Smooth muscle cell (in vitro differentiated cells): Measurements from ENCODE around the gene SLC16A11. TPM values are rescaled to one million over a fixed set of nuclear protein-coding genes. Genes with fewer than 3 reads are reported as not detected.
A peak's percentile ranks its signal among the peaks of the same experiment; 100 is the strongest.

Source experiments
- DNase-seq: peaks from one replicate; lab custom pipeline; 2025; ENCODE audit not compliant: unreplicated experiment; lab: John Stamatoyannopoulos, UW
- H2AFZ ChIP-seq: fragments of 200-600 bp; sonication (generic); 2 replicates; pipeline ENCODE4 v1.6.0; 2016; ENCODE audit warnings: antibody characterized with exemption, low read depth, mild to moderate bottlenecking
- H3F3A ChIP-seq: fragments of 200-600 bp; sonication (generic); 2 replicates; pipeline ENCODE4 v1.6.0; 2017; ENCODE audit warnings: antibody characterized with exemption, low read depth
- H3K27ac ChIP-seq: fragments of 200-600 bp; sonication (generic); 2 replicates; pipeline ENCODE4 v1.5.1; 2016; ENCODE audit warnings: low read depth, mild to moderate bottlenecking
- H3K27me3 ChIP-seq: fragments of 200-600 bp; sonication (generic); 2 replicates; pipeline ENCODE4 v1.6.1; 2016; ENCODE audit warnings: low read depth, mild to moderate bottlenecking
- H3K36me3 ChIP-seq: fragments of 200-600 bp; sonication (generic); 2 replicates; pipeline ENCODE4 v1.5.1; 2016; ENCODE audit warnings: low read depth
- H3K4me1 ChIP-seq: fragments of 200-600 bp; sonication (generic); 2 replicates; pipeline ENCODE4 v1.5.1; 2016; ENCODE audit warnings: low read depth
- H3K4me2 ChIP-seq: fragments of 200-600 bp; sonication (generic); 2 replicates; pipeline ENCODE4 v1.6.0; 2016; ENCODE audit warnings: mild to moderate bottlenecking
- H3K4me3 ChIP-seq: fragments of 200-600 bp; sonication (generic); 2 replicates; pipeline ENCODE4 v1.5.1; 2016; ENCODE audit warnings: mild to moderate bottlenecking
- H3K79me2 ChIP-seq: fragments of 200-600 bp; sonication (generic); 2 replicates; pipeline ENCODE4 v1.6.0; 2016; ENCODE audit warnings: low read depth, mild to moderate bottlenecking
- H3K9ac ChIP-seq: fragments of 200-600 bp; sonication (generic); 2 replicates; pipeline ENCODE4 v1.6.0; 2016; ENCODE audit warnings: low read depth
- H3K9me3 ChIP-seq: fragments of 200-600 bp; sonication (generic); replicated peaks from 2 replicates; pipeline ENCODE4 v1.5.1; 2016; ENCODE audit warnings: low read depth
- H4K20me1 ChIP-seq: fragments of 200-600 bp; sonication (generic); 2 replicates; pipeline ENCODE4 v1.6.0; 2016; ENCODE audit warnings: low read depth
- CTCF ChIP-seq: fragments of 200-600 bp; sonication (generic); IDR thresholded peaks from 2 replicates; pipeline ENCODE4 v1.5.1; 2017; ENCODE audit warnings: borderline replicate concordance, mild to moderate bottlenecking, antibody characterized with exemption; ENCODE audit not compliant: insufficient read depth, poor library complexity, severe bottlenecking
- WGBS: methylation state at CpG from one replicate; pipeline ENCODE4 v1.1.7; 2016; ENCODE audit warnings: low lambda C conversion rate; 5-methylcytosine and 5-hydroxymethylcytosine counted together
- polyA plus RNA-seq: library from polyadenylated mRNA; unstranded; fragments of >200 nt; fragmentation: Nextera tagmentation; extraction: Ambion mirVana; gene quantifications from 2 replicates; pipeline ENCODE4 v1.2.1, GENCODE V29; 2016
- total RNA-seq: library from RNA; depleted of rRNA; stranded (reverse); fragments of >200 nt; gene quantifications from 2 replicates; pipeline ENCODE4 v1.2.3, GENCODE V29; 2014

SLC16A11 gene
- total and polyA plus RNA-seq, 2 experiments from 2014 or later = 0.36 to 0.80 TPM

GRCh38 chr17:7043182-7043496 is 753 bp downstream of the SLC16A11 start:
- peak overlapping the region; percentile 30 for H2AFZ ChIP-seq
- H3K9ac ChIP-seq = no peak overlapping the region
- H3K4me1 ChIP-seq = peaks cover 6% of the 10 kb centered on the region
- peak overlapping the region; percentile 85 for H3K4me2 ChIP-seq
- peaks cover 8% of the 10 kb centered on the region for H3K27me3 ChIP-seq
- no peaks in the 10 kb centered on the region for H4K20me1 ChIP-seq
- no peak for TF ChIP-seq CTCF
- no peak for DNase-seq
- peak overlapping the region; percentile 51 for H3K4me3 ChIP-seq
- H3K36me3 ChIP-seq = no peaks in the 10 kb centered on the region
- no peaks in the 10 kb centered on the region for H3K79me2 ChIP-seq
- peaks cover 4% of the 10 kb centered on the region for H3F3A ChIP-seq
- no peak overlapping the region for H3K27ac ChIP-seq
- no peaks in the 10 kb centered on the region for H3K9me3 ChIP-seq
- 4% methylated on average over 21 of the region's 21 CpGs for WGBS

GRCh38 chr17:7042501-7043181 is 1.3 kb downstream of the SLC16A11 start:
- Histone ChIP-seq H2AFZ (peak overlapping the region; percentile 59), H3K9me3 (no peaks in the 10 kb centered on the region), H4K20me1 (no peaks in the 10 kb centered on the region), H3K4me1 (peaks cover 6% of the 10 kb centered on the region), H3K4me2 (peak overlapping the region; percentile 85), H3K27ac (no peak overlapping the region), H3F3A (peaks cover 4% of the 10 kb centered on the region), H3K27me3 (peaks cover 8% of the 10 kb centered on the region), H3K36me3 (no peaks in the 10 kb centered on the region), H3K4me3 (peak overlapping the region; percentile 51), H3K9ac (no peak overlapping the region), H3K79me2 (no peaks in the 10 kb centered on the region)
- WGBS = 10% methylated on average over 37 of the region's 53 CpGs
- TF ChIP-seq CTCF = no peak
- no peak for DNase-seq

- H3K36me3 ChIP-seq = no peaks in the 10 kb centered on the region
- no peak overlapping the region for H3K27ac ChIP-seq
- H3K4me1 ChIP-seq = peaks cover 6% of the 10 kb centered on the region
- no peak overlapping the region for H3K9ac ChIP-seq
- H3K4me3 ChIP-seq = peak overlapping the region; percentile 51
- no peaks in the 10 kb centered on the region for H3K79me2 ChIP-seq
- WGBS = 21% methylated on average over 35 of the region's 43 CpGs
- DNase-seq = no peak
- peaks cover 4% of the 10 kb centered on the region for H3F3A ChIP-seq
- TF ChIP-seq CTCF = no peak
- no peaks in the 10 kb centered on the region for H4K20me1 ChIP-seq
- H3K4me2 ChIP-seq = peak overlapping the region; percentile 85
- peak overlapping the region; percentile 59 for H2AFZ ChIP-seq
- H3K9me3 ChIP-seq = no peaks in the 10 kb centered on the region
- H3K27me3 ChIP-seq = peaks cover 8% of the 10 kb centered on the region
Measured at GRCh38 chr17:7041607-7042500, 2.0 kb downstream of the SLC16A11 start.
